DND-41 (cell line): Measurements from ENCODE around the gene ITGB1BP1.
"Not testable (repeated sequence)": the region's sequence is repeated elsewhere in the genome, so short reads cannot be mapped to it uniquely, and the experiment has no call there.

Experiments
- ATAC-seq: fragments of 200-7000 bp; cut with Tn5 transposase; 3 replicates; pipeline ENCODE4 v1.9.1; 2021; ENCODE audit warnings: low read depth; ENCODE audit not compliant: insufficient read depth
- DNase-seq: peaks from one replicate; pipeline ENCODE4 v3.0.0-alpha.2; 2020
- H2AFZ ChIP-seq: 2 replicates; pipeline ENCODE4 v1.6.0; 2012; ENCODE audit warnings: low read depth, low read length
- H3K27ac ChIP-seq: 2 replicates; pipeline ENCODE4 v1.5.1; 2012; ENCODE audit warnings: low read length, inconsistent platforms
- H3K27me3 ChIP-seq: fragments of 200-600 bp; sonication (generic); 2 replicates; pipeline ENCODE4 v1.6.0; 2012; ENCODE audit warnings: low read length, mild to moderate bottlenecking, inconsistent platforms; ENCODE audit not compliant: insufficient read depth, poor library complexity
- H3K36me3 ChIP-seq: 2 replicates; pipeline ENCODE4 v1.5.1; 2012; ENCODE audit warnings: low read length, inconsistent platforms; ENCODE audit not compliant: insufficient read depth
- H3K4me1 ChIP-seq: 2 replicates; pipeline ENCODE4 v1.5.1; 2012; ENCODE audit warnings: mild to moderate bottlenecking, low read length; ENCODE audit not compliant: insufficient read depth
- H3K4me2 ChIP-seq: 2 replicates; pipeline ENCODE4 v1.6.0; 2012; ENCODE audit warnings: mild to moderate bottlenecking, moderate library complexity, low read length, inconsistent platforms; ENCODE audit not compliant: insufficient read depth
- H3K4me3 ChIP-seq, 2 experiments: fragments of 200-600 bp in 1 of 2; shearing (Covaris generic) in 1 of 2; 2 replicates each; pipeline ENCODE4 v1.5.1; 2012 to 2016; ENCODE audit warnings: inconsistent platforms in 2 of 2, low read length in 2 of 2, mild to moderate bottlenecking in 2 of 2, low read depth in 1 of 2, moderate library complexity in 1 of 2
- H3K79me2 ChIP-seq: 2 replicates; pipeline ENCODE4 v1.6.0; 2012; ENCODE audit warnings: low read length, inconsistent platforms; ENCODE audit not compliant: insufficient read depth
- H3K9ac ChIP-seq: 2 replicates; pipeline ENCODE4 v1.6.0; 2012; ENCODE audit warnings: low read depth, mild to moderate bottlenecking, inconsistent platforms, low read length, moderate library complexity
- H3K9me3 ChIP-seq: 2 replicates; pipeline ENCODE4 v1.5.1; 2012; ENCODE audit warnings: low read length, moderate library complexity, mild to moderate bottlenecking, inconsistent platforms; ENCODE audit not compliant: insufficient read depth, severe bottlenecking
- H4K20me1 ChIP-seq: 2 replicates; pipeline ENCODE4 v1.6.0; 2012; ENCODE audit warnings: low read length; ENCODE audit not compliant: insufficient read depth
- CTCF ChIP-seq: IDR thresholded peaks from 2 replicates; pipeline ENCODE4 v1.5.1; 2012; ENCODE audit warnings: borderline replicate concordance, low read length, moderate library complexity, mild to moderate bottlenecking; ENCODE audit not compliant: poor library complexity, severe bottlenecking; ENCODE audit errors: extremely low read depth
- EZH2 ChIP-seq: IDR thresholded peaks from 3 replicates; pipeline ENCODE4 v1.6.1; 2012; ENCODE audit warnings: borderline replicate concordance, low read depth, mild to moderate bottlenecking, moderate library complexity, low read length, inconsistent platforms; ENCODE audit not compliant: severe bottlenecking

The ITGB1BP1 gene

GRCh38 chr2:9401059-9401547 is 22.2 kb downstream of the ITGB1BP1 start:
- Histone ChIP-seq H3K4me1 (no peaks in the 10 kb centered on the region), H3K9me3 (no peaks in the 10 kb centered on the region), H3K27me3 (no peaks in the 10 kb centered on the region), H3K9ac (no peak overlapping the region), H3K79me2 (no peaks in the 10 kb centered on the region), H2AFZ (no peak overlapping the region), H3K27ac (no peak overlapping the region), H3K4me3 (no peak overlapping the region), H3K36me3 (peaks cover 17% of the 10 kb centered on the region), H3K4me2 (no peak overlapping the region), H4K20me1 (no peaks in the 10 kb centered on the region)
- TF ChIP-seq EZH2, result no peak
- TF ChIP-seq CTCF, result no peak
- DNase-seq (no peak), ATAC-seq (no peak; the same call in 2 of the 3 replicates)

- Histone ChIP-seq H3K4me2 (no peak overlapping the region), H3K9me3 (no peaks in the 10 kb centered on the region), H3K9ac (no peak overlapping the region), H3K36me3 (peaks cover 16% of the 10 kb centered on the region), H3K27ac (no peak overlapping the region), H2AFZ (no peak overlapping the region), H3K27me3 (no peaks in the 10 kb centered on the region), H4K20me1 (no peaks in the 10 kb centered on the region), H3K79me2 (no peaks in the 10 kb centered on the region), H3K4me3 (no peak overlapping the region), H3K4me1 (no peaks in the 10 kb centered on the region)
- no peak for DNase-seq
- no peak for ATAC-seq
- TF ChIP-seq CTCF (no peak), EZH2 (no peak)
These were observed 22.9 kb downstream of the ITGB1BP1 start for GRCh38 chr2:9400268-9401058.

GRCh38 chr2:9398881-9399780 is 24.2 kb downstream of the ITGB1BP1 start:
- DNase-seq (no peak), ATAC-seq (no peak)
- no peak overlapping the region for H3K27ac ChIP-seq
- no peaks in the 10 kb centered on the region for H3K9me3 ChIP-seq
- no peaks in the 10 kb centered on the region for H3K4me1 ChIP-seq
- H3K36me3 ChIP-seq, result peaks cover 24% of the 10 kb centered on the region
- TF ChIP-seq CTCF (no peak), EZH2 (no peak)
- H2AFZ ChIP-seq, result no peak overlapping the region
- H3K4me2 ChIP-seq, result no peak overlapping the region
- no peak overlapping the region for H3K4me3 ChIP-seq
- H4K20me1 ChIP-seq, result no peaks in the 10 kb centered on the region
- H3K27me3 ChIP-seq, result no peaks in the 10 kb centered on the region
- H3K79me2 ChIP-seq, result no peaks in the 10 kb centered on the region
- no peak overlapping the region for H3K9ac ChIP-seq

- peaks cover 30% of the 10 kb centered on the region for H3K36me3 ChIP-seq
These were observed 25.1 kb downstream of the ITGB1BP1 start for GRCh38 chr2:9398251-9398650.

More at GRCh38 chr2:9398251-9398650, 25.1 kb downstream of the ITGB1BP1 start:
- H3K4me1 ChIP-seq, H3K9me3 ChIP-seq, H3K27ac ChIP-seq, H3K4me3 ChIP-seq, DNase-seq, H3K9ac ChIP-seq, H2AFZ ChIP-seq, H3K27me3 ChIP-seq, ATAC-seq, H3K4me2 ChIP-seq, H4K20me1 ChIP-seq, H3K79me2 ChIP-seq: not testable (repeated sequence)
